ENCODE measurements around the gene XXYLT1. TPM values are rescaled to one million over a fixed set of nuclear protein-coding genes. Genes with fewer than 3 reads are reported as not detected.

Gene XXYLT1
- total and polyA plus RNA-seq, 2 of the 4 experiments (the other 2 are of a cell fraction), result 14.7 to 18.1 TPM

DNA sequence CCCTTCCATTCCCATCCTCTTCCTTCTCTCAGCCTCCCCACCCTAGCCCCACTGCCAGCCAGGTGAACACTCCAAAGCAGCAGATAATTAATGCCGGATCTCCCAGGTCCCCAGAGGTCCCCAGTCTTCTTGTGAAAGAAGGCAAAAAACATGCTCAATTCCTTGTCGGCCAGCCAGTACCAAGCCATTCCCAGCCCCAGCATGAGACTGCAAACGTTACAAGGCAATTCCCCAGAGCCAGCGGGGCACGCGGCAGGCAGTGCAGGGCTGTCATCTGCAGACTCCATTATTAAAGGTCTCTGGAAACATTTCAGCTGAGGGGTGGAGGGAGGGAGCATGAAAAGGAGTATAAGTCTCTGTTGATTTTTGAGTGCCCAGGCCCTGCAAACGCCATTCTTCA is 117.8 kb downstream of the XXYLT1 start:
- Histone ChIP-seq H2AFZ (replicated peaks; ENCODE audit: low read length, poor library complexity) (peak overlapping the region; percentile 52), H2AK9ac (replicated peaks; ENCODE audit: low read depth, low read length, poor library complexity) (peak overlapping the region; percentile 58), H3K27ac (ENCODE audit: insufficient read depth, low read length) (peak overlapping the region; percentile 95), H3K9me3 (ENCODE audit: control insufficient read depth, insufficient read depth, low read length) (no peaks in the 10 kb centered on the region), H2BK5ac (ENCODE audit: low read depth, low read length, poor library complexity, severe bottlenecking) (peak overlapping the region; percentile 91), H3K56ac (ENCODE audit: extremely low read depth, insufficient read depth, low read length) (no peak overlapping the region), H3K23ac (ENCODE audit: low read depth, low read length) (peak overlapping the region; percentile 37; the same call in 1 of the 2 replicates), H2BK15ac (ENCODE audit: low read depth, low read length) (peak overlapping the region; percentile 96; the same call in 2 of the 3 replicates), H3K79me1 (ENCODE audit: low read depth in 1 of 2, low read length in 2 of 2) (peaks cover 15 to 52% of the 10 kb centered on the region in 2 experiments; a peak in 3 of 4 replicates), H3K9ac (ENCODE audit: low read depth, low read length) (no peak overlapping the region), H4K5ac (ENCODE audit: low read depth, low read length) (peak overlapping the region; percentile 76), H3K4me1 (ENCODE audit: control insufficient read depth, insufficient read depth, low read length) (peaks cover 45% of the 10 kb centered on the region), H3K14ac (replicated peaks; ENCODE audit: low read depth, low read length) (peak overlapping the region; percentile 73; the same call in 1 of the 2 replicates), H3K4me2 (ENCODE audit: low read depth, low read length) (no peak overlapping the region), H2AK5ac (ENCODE audit: low read depth, low read length) (peak overlapping the region; percentile 89), H3K9me1 (ENCODE audit: insufficient read depth, low read length) (peaks cover 41% of the 10 kb centered on the region), H4K8ac (ENCODE audit: low read depth in 2 of 2, low read length in 2 of 2) (peak overlapping the region; percentile 69 to 82; a peak in 3 of 4 replicates), H2BK20ac (ENCODE audit: low read depth, low read length) (peak overlapping the region; percentile 58), H3K4me3 (ENCODE audit: insufficient read depth, low read depth, low read length) (no peak overlapping the region), H3K18ac (ENCODE audit: low read depth, low read length) (peak overlapping the region; percentile 85), H3K27me3 (ENCODE audit: control insufficient read depth, insufficient read depth, low read length) (no peaks in the 10 kb centered on the region), H4K20me1 (ENCODE audit: insufficient read depth, low read length) (no peaks in the 10 kb centered on the region), H3K4ac (ENCODE audit: low read depth, low read length) (peak overlapping the region; percentile 93), H4K91ac (ENCODE audit: insufficient read depth, low read depth, low read length) (peak overlapping the region; percentile 87), H2BK120ac (ENCODE audit: low read depth, low read length) (peak overlapping the region; percentile 91), H3K36me3 (ENCODE audit: control insufficient read depth, insufficient read depth, low read length) (no peaks in the 10 kb centered on the region)
- ATAC-seq (ENCODE audit: low read depth) (no peak), DNase-seq (peak; percentile 17)
- in situ Hi-C loops (cut with MboI; ENCODE audit: low sequenced_read_pairs), result no loop called here
- intact Hi-C loops (cut with micrococcal nuclease), result loop anchor here (10.0 kb wide), 1 partner anchor 102 kb away; no protein-coding TSS in a partner anchor
- TF ChIP-seq, protein P1, sequence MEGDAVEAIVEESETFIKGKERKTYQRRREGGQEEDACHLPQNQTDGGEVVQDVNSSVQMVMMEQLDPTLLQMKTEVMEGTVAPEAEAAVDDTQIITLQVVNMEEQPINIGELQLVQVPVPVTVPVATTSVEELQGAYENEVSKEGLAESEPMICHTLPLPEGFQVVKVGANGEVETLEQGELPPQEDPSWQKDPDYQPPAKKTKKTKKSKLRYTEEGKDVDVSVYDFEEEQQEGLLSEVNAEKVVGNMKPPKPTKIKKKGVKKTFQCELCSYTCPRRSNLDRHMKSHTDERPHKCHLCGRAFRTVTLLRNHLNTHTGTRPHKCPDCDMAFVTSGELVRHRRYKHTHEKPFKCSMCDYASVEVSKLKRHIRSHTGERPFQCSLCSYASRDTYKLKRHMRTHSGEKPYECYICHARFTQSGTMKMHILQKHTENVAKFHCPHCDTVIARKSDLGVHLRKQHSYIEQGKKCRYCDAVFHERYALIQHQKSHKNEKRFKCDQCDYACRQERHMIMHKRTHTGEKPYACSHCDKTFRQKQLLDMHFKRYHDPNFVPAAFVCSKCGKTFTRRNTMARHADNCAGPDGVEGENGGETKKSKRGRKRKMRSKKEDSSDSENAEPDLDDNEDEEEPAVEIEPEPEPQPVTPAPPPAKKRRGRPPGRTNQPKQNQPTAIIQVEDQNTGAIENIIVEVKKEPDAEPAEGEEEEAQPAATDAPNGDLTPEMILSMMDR (conservative IDR thresholded peaks at IDR 0.05; ENCODE audit: low read depth, low read length), result no peak
- ChIA-PET POLR2A (ENCODE audit: unreplicated experiment) (no interaction called here), CTCF (interaction anchor here (1.0 kb wide), 1 partner anchor 482 kb away, joined by 3 read pairs; no protein-coding TSS in a partner anchor)
- dilution Hi-C loops (cut with HindIII; ENCODE audit: low sequenced_read_pairs, unreplicated experiment), result no loop called here
- no TSS peak for BruUV-seq (replicated peaks)
- 0% methylated on average over 1 of the region's 7 CpGs; no CpG with 5 or more reads in 1 of the 2 experiments for WGBS, 2 experiments (ENCODE audit: extremely low coverage in 2 of 2, insufficient read length in 1 of 2)

Measured in IMR-90 (cell line).